ENCODE data around the gene CSNK1D.
"Not testable (repeated sequence)": the region's sequence is repeated elsewhere in the genome, so short reads cannot be mapped to it uniquely, and the experiment has no call there.

The CSNK1D gene

GRCh38 chr17:82272495-82273326 is 789 bp downstream of the CSNK1D start:
- peak in 4 of 5 experiments; percentile 17 to 60 (median 24) for DNase-seq

- DNase-seq = no peak
Observed at GRCh38 chr17:82271401-82271800, 2.1 kb downstream of the CSNK1D start.

- no peak for DNase-seq
Observed at GRCh38 chr17:82270651-82271050, 2.8 kb downstream of the CSNK1D start.

GRCh38 chr17:82269882-82270500 is 3.5 kb downstream of the CSNK1D start:
- DNase-seq = no peak

GRCh38 chr17:82269138-82269881 is 4.2 kb downstream of the CSNK1D start:
- DNase-seq = no peak

- DNase-seq = no peak
Observed at GRCh38 chr17:82267575-82268379, 5.7 kb downstream of the CSNK1D start.

- DNase-seq = no peak
Observed at GRCh38 chr17:82266142-82266541, 7.4 kb downstream of the CSNK1D start.

- no peak for DNase-seq
Observed at GRCh38 chr17:82263641-82264040, 9.9 kb downstream of the CSNK1D start.

- DNase-seq = no peak
Observed at GRCh38 chr17:82262344-82262743, 11.2 kb downstream of the CSNK1D start.

- DNase-seq = not testable (repeated sequence)
Observed at GRCh38 chr17:82259972-82260961, 13.2 kb downstream of the CSNK1D start.

- no peak for DNase-seq
Observed at GRCh38 chr17:82258555-82258954, 14.9 kb downstream of the CSNK1D start.

- peak in 4 of 5 experiments; percentile 40 to 69 (median 49) for DNase-seq
Observed at GRCh38 chr17:82257473-82257872, 16.0 kb downstream of the CSNK1D start.

- no peak for DNase-seq
Observed at GRCh38 chr17:82256242-82256885, 17.1 kb downstream of the CSNK1D start.

- no peak for DNase-seq
Observed at GRCh38 chr17:82255402-82255972, 18.0 kb downstream of the CSNK1D start.

GRCh38 chr17:82254746-82255145 is 18.8 kb downstream of the CSNK1D start:
- DNase-seq = not testable (repeated sequence)

GRCh38 chr17:82254096-82254495 is 19.4 kb downstream of the CSNK1D start:
- not testable (repeated sequence) for DNase-seq

GRCh38 chr17:82253179-82253544 is 20.3 kb downstream of the CSNK1D start:
- no peak for DNase-seq

GRCh38 chr17:82252511-82253178 is 20.9 kb downstream of the CSNK1D start:
- DNase-seq = no peak

GRCh38 chr17:82250868-82251500 is 22.5 kb downstream of the CSNK1D start:
- DNase-seq = no peak
